Subcutaneous adipose tissue (tissue), 4 donors: Measurements from ENCODE around the gene BRIP1. TPM values are rescaled to one million over a fixed set of nuclear protein-coding genes. Genes with fewer than 3 reads are reported as not detected.

Experiments used
- CTCF ChIP-seq: fragments of 450-650 bp; IDR thresholded peaks from one replicate; pipeline ENCODE4 v1.5.1; 2016; ENCODE audit warnings: low read depth, mild to moderate bottlenecking, control low read depth, antibody characterized with exemption, moderate library complexity
- total RNA-seq, 4 donors: library from RNA; depleted of rRNA; stranded (reverse); fragments of >200 nt; gene quantifications; one replicate each; pipeline ENCODE4 v1.1.0, GENCODE V29; 2016

Gene BRIP1
- total RNA-seq, 4 donors from 2014 or later, result 0.33 to 1.1 (median 0.98) TPM

GRCh38 chr17:61784510-61784909 lies 78.8 kb downstream of the BRIP1 start:
- TF ChIP-seq CTCF, result no peak

DNA sequence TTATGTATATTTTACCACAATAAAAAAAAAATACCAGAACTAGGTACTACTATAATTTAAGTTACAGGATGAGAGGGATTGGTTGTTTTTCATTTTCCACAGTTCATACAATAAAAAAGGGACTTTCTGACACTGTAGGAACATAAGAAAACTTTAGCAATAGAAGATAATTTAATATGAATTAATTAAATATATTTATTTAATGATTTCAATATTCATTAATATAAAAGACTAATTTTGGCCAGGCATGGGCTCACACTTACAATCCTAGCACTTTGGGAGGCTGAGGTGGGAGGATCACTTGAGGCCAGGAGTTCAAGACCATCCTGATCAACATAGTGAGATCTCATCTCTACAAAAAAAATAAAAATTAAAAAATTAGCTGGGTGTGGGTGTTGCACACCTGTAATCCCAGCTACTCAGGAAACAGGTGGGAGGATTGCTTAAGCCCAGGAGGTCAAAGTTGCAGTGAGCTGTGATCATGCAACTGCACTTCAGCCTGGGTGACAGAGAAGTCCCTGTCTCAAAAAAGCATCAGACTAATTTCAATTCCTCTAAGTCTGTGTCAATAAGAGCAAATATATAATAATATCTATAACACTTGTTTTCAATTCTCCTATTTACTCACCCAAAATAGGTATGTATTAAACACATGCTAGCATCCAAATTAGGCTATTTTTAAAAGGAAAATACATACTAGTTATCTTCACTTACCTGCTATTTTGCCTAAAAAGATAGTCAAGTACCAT lies 79.6 kb downstream of the BRIP1 start:
- TF ChIP-seq CTCF, result peak; percentile 9

DNA sequence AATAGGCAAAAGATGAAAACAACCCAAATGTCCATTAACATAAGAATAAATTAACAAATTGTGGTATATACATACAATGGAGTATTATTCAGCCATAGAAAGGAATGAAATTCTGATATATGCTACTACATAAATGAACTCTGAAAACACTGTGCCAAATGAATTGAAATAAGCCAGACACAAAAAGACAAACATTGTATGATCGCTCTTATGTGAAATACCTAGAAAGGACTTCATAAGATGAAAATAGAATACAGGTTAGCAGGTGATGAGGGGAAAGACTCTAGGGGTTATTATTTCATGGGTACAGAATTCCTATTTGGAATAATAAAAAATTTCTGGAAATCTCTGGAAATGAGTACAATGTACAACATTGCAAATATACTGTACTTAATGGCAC lies 80.2 kb downstream of the BRIP1 start:
- TF ChIP-seq CTCF, result no peak

DNA sequence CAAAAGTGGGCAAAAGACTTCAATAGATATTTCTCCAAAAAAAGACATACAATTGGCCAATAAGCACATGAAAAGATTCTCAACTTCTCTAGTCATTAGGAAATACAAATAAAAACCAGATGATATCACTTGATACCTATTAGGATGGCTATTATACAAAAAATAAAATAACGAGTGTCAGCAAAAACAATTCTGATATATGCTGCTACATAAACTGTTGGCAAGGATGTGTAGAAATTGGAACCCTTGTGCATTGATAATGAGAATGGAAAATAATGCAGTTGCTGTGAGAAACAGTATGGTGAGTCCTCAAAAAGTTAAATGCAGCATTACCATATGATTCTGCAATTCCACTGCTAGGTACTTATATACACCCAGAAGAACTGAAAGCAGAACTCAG lies 80.6 kb downstream of the BRIP1 start:
- peak; percentile 48 for TF ChIP-seq CTCF

DNA sequence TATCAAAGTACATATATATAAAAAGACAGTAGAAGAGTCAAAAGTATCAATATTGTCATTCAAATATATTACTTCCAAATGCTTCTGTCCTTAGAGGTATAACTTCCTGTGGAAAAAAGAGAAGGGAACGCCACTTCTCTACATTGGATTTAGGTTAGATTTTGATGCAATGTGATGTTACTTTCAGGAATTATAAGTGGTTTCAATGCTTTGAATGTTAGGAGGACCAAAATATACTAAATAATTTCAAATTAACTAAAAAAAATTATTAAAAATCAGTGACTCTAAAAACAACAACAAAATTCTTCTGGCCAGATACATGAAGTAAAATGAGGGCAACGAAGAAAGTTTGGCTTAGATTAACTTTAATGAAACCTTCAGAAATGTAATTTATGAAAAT lies 88.0 kb downstream of the BRIP1 start:
- TF ChIP-seq CTCF, result no peak

GRCh38 chr17:61774724-61775123 lies 88.6 kb downstream of the BRIP1 start:
- TF ChIP-seq CTCF, result no peak

DNA sequence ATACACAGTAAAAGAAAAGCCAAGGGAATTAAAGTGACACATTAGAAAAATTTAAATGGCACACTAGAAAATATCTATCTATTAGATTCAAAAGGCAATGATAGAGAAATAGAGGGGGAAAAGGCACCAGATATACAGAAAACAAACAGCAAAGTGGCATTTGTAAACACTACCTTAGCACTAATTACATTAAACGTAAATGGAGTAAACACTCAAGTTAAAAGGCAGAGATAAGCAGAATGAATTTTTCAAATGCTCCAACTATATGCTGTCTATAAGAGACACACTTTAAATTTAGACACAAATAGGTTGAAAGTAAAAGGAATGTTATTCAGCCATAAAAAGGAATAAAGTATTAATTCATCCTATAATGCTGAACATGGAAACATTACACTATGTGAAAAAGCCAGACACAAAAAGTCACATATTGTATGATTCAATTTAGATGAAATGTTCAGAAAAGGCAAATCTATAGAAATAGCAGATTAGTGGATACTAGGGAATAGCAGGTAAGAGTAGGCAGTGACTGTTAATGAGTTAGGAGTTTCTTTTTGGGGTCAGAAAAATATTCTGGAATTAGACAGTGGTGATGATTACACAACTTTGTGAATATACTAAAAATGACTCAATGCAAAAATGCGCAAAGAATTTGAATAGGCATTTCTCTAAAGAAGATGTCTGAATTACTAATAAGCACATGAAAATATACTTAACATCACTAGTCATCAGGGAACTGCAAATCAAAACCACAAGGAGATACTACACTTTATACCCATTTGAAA lies 92.4 kb downstream of the BRIP1 start:
- no peak for TF ChIP-seq CTCF
